Measurements from ENCODE around the gene ZNF335. TPM values are rescaled to one million over a fixed set of nuclear protein-coding genes. Genes with fewer than 3 reads are reported as not detected.

The ZNF335 gene
- total and polyA plus RNA-seq, 2 of the 8 experiments (the other 6 are each of a cell fraction or from before 2014, with no cell fraction given) = 12.4 to 14.6 TPM

DNA sequence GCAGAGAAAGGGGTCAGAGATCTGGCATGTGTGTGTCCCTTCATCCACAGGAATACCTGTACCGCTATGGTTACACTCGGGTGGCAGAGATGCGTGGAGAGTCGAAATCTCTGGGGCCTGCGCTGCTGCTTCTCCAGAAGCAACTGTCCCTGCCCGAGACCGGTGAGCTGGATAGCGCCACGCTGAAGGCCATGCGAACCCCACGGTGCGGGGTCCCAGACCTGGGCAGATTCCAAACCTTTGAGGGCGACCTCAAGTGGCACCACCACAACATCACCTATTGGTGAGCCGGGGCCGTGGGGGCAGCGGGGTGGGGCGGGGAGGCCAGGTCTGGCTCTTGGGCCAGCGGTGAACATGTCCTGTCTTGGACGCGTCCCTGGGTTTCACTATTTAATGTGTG lies 37.8 kb upstream of the ZNF335 start (continued):
- TF ChIP-seq EGR1 (IDR thresholded peaks at IDR 0.05; ENCODE audit: borderline replicate concordance, low read depth, low read length) (no peak), SP1 (IDR thresholded peaks at IDR 0.05; ENCODE audit: low read depth, low read length) (no peak), KDM5A (IDR thresholded peaks at IDR 0.05; ENCODE audit: low read length) (no peak)

Data from H1 (cell line).